GM12878 (cell line): ENCODE measurements around the gene USP26. TPM values are rescaled to one million over a fixed set of nuclear protein-coding genes. Genes with fewer than 3 reads are reported as not detected.

Source experiments
- ATAC-seq: fragments of 200-7000 bp; cut with Tn5 transposase; 3 replicates; pipeline ENCODE4 v1.9.1; 2020; ENCODE audit warnings: mild to moderate bottlenecking, moderate library complexity
- BruUV-seq: library from RNA; stranded (reverse); fragments of 400-500 nt; replicated peaks from 2 replicates; lab custom pipeline; 2021; lab: Mats Ljungman, UMichigan
- CTCF ChIA-PET: fragments of 300-600 bp; sonication (Branson Sonifier 250); formaldehyde crosslinking; extraction: SDS; loops from one replicate; lab custom pipeline; 2021; ENCODE audit warnings: inconsistent platforms; lab: Yijun Ruan, JAX
- POLR2A ChIA-PET: fragments of 350-600 bp; formaldehyde crosslinking; extraction: SDS; loops from one replicate; lab custom pipeline; 2021; ENCODE audit warnings: inconsistent platforms; lab: Charles Lee
- RAD21 ChIA-PET: fragments of 300-600 bp; sonication (Branson Sonifier 250); formaldehyde crosslinking; loops from one replicate; lab custom pipeline; 2023; ENCODE audit warnings: antibody characterized with exemption; ENCODE audit not compliant: unreplicated experiment; lab: Charles Lee
- SMC1A ChIA-PET: fragments of 300-600 bp; sonication (Branson Sonifier 250); formaldehyde crosslinking; loops from one replicate; lab custom pipeline; 2023; ENCODE audit not compliant: unreplicated experiment, uncharacterized antibody; lab: Charles Lee
- DNase-seq: peaks from one replicate; pipeline ENCODE4 v3.0.0-alpha.2; 2011; ENCODE audit warnings: low read depth, low spot score
- FAIRE-seq: peaks from 3 replicates; lab custom pipeline; 2011; peaks lifted over from hg19 to GRCh38; lab: Jason Lieb, UNC
- H2AFZ ChIP-seq: 2 replicates; pipeline ENCODE4 v1.6.0; 2011; ENCODE audit warnings: low read depth, low read length, control low read depth; ENCODE audit not compliant: control insufficient read depth
- H3K27ac ChIP-seq: 2 replicates; pipeline ENCODE4 v1.5.1; 2011; ENCODE audit warnings: control low read depth; ENCODE audit not compliant: control insufficient read depth, insufficient read depth
- H3K27me3 ChIP-seq, 2 experiments: replicated peaks in 1 of 2; 2 replicates each; pipeline versions ENCODE4 v1.6.0 to v1.6.1; 2011; ENCODE audit warnings: low read length in 1 of 2; ENCODE audit not compliant: control insufficient read depth in 2 of 2, insufficient read depth in 2 of 2
- H3K36me3 ChIP-seq, 2 experiments: 2 replicates each; pipeline ENCODE4 v1.5.1; 2011; ENCODE audit warnings: low read length in 1 of 2; ENCODE audit not compliant: control insufficient read depth in 2 of 2, insufficient read depth in 2 of 2
- H3K4me1 ChIP-seq: 2 replicates; pipeline ENCODE4 v1.6.1; 2011; ENCODE audit warnings: mild to moderate bottlenecking, low read length, moderate library complexity, mixed read lengths; ENCODE audit not compliant: control insufficient read depth, insufficient read depth
- H3K4me2 ChIP-seq: 2 replicates; pipeline ENCODE4 v1.6.0; 2011; ENCODE audit warnings: control low read depth; ENCODE audit not compliant: control insufficient read depth, insufficient read depth
- H3K4me3 ChIP-seq: fragments of 200-600 bp; sonication (generic); 2 replicates; pipeline ENCODE4 v1.5.1; 2016
- H3K79me2 ChIP-seq: 2 replicates; pipeline ENCODE4 v1.6.0; 2011; ENCODE audit warnings: low read length; ENCODE audit not compliant: control insufficient read depth, insufficient read depth
- H3K9ac ChIP-seq: 2 replicates; pipeline ENCODE4 v1.8.0; 2011; ENCODE audit warnings: low read length, control low read depth, mixed read lengths; ENCODE audit not compliant: control insufficient read depth, insufficient read depth
- H3K9me3 ChIP-seq: replicated peaks from 3 replicates; pipeline ENCODE4 v1.5.1; 2011; ENCODE audit warnings: mild to moderate bottlenecking, low read length; ENCODE audit not compliant: control insufficient read depth, insufficient read depth
- H4K20me1 ChIP-seq: 2 replicates; pipeline ENCODE4 v1.6.0; 2011; ENCODE audit not compliant: control insufficient read depth, insufficient read depth
- ASH2L ChIP-seq: fragments of 300-600, 200-600 bp; sonication (generic); IDR thresholded peaks from 2 replicates; pipeline ENCODE4 v1.6.1; 2017; ENCODE audit warnings: low read depth, mild to moderate bottlenecking, borderline replicate concordance
- BRCA1 ChIP-seq: IDR thresholded peaks from 2 replicates; pipeline ENCODE4 v1.6.1; 2011; ENCODE audit warnings: low read depth, low read length, improper control_type of control experiment
- CTCF ChIP-seq, 3 experiments: IDR thresholded peaks in 2 of 3; conservative IDR thresholded peaks in 1 of 3; 2 replicates each; pipeline ENCODE4 v1.5.1; 2011; ENCODE audit warnings: low read depth in 3 of 3, low read length in 3 of 3, mild to moderate bottlenecking in 3 of 3, control low read depth in 2 of 3, moderate library complexity in 2 of 3, inconsistent platforms in 1 of 3, mixed read lengths in 1 of 3; ENCODE audit not compliant: control insufficient read depth in 2 of 3, insufficient read depth in 1 of 3; ENCODE audit errors: extremely low read depth in 1 of 3
- ELK1 ChIP-seq: IDR thresholded peaks from 2 replicates; pipeline ENCODE4 v1.6.1; 2012; ENCODE audit warnings: low read depth, low read length, improper control_type of control experiment
- GATAD2B ChIP-seq: fragments of 450-650 bp; conservative IDR thresholded peaks from 2 replicates; pipeline ENCODE4 v1.6.1; 2017; ENCODE audit warnings: low read depth, mild to moderate bottlenecking, moderate library complexity
- KLF5 ChIP-seq: fragments of 450-650 bp; IDR thresholded peaks from 2 replicates; pipeline ENCODE4 v1.6.1; 2014; ENCODE audit warnings: mild to moderate bottlenecking; ENCODE audit not compliant: partially characterized antibody
- NKRF ChIP-seq: fragments of 450-650 bp; conservative IDR thresholded peaks from 2 replicates; pipeline ENCODE4 v1.6.1; 2017; ENCODE audit warnings: mild to moderate bottlenecking, moderate library complexity
- NR2C2 ChIP-seq: IDR thresholded peaks from 2 replicates; pipeline ENCODE4 v1.6.1; 2011; ENCODE audit warnings: borderline replicate concordance, low read depth; ENCODE audit not compliant: control insufficient read depth, insufficient read length
- POLR2AphosphoS2 ChIP-seq: IDR thresholded peaks from 2 replicates; pipeline ENCODE4 v1.6.1; 2011; ENCODE audit warnings: low read depth, mild to moderate bottlenecking, low read length, improper control_type of control experiment, moderate library complexity
- PRDM15 ChIP-seq: fragments of 450-650 bp; formaldehyde crosslinking; IDR thresholded peaks from 2 replicates; pipeline ENCODE4 v1.4.0; 2020; ENCODE audit warnings: mild to moderate bottlenecking, moderate library complexity
- SMC3 ChIP-seq: IDR thresholded peaks from 2 replicates; pipeline ENCODE4 v1.6.1; 2011; ENCODE audit warnings: low read length, improper control_type of control experiment, borderline replicate concordance
- WGBS: methylation state at CpG from one replicate; pipeline ENCODE4 v1.1.6; 2016; ENCODE audit warnings: low lambda C conversion rate; ENCODE audit not compliant: insufficient replicate concordance, insufficient coverage; ENCODE audit errors: missing lambda C conversion rate; 5-methylcytosine and 5-hydroxymethylcytosine counted together
- in situ Hi-C: fragments of 300-500 bp; cut with MboI; formaldehyde crosslinking; loops from 9 replicates; pipeline ENCODE4 v1.14.3; 2018; ENCODE audit warnings: mixed read lengths
- intact Hi-C: fragments of 100-400 bp; cut with micrococcal nuclease; formaldehyde crosslinking; loops from one replicate; pipeline ENCODE4 v1.14.2; 2022; ENCODE audit not compliant: unreplicated experiment
- polyA plus RNA-seq, 11 experiments: library from polyadenylated mRNA; depleted of rRNA in 4 of 11; unstranded in 6 of 11; stranded (reverse) in 5 of 11; fragments of >200 nt; fragmentation: Nextera tagmentation in 4 of 11; fragmentation: Illumina TruSeq in 1 of 11; extraction: Ambion mirVana in 4 of 11; extraction: Trizol in 1 of 11; gene quantifications; 1 replicate in 1 of 11; 2 replicates in 10 of 11; pipeline versions ENCODE4 v1.2.1 to v1.2.3, GENCODE V29; 2011 to 2016; ENCODE audit warnings: inconsistent platforms in 2 of 11, missing spikeins in 2 of 11, low read depth in 1 of 11
- total RNA-seq, 4 experiments: library from RNA; depleted of rRNA in 3 of 4; stranded (reverse); fragments of >200 nt in 3 of 4; fragmentation: Illumina TruSeq in 1 of 4; extraction: Trizol in 1 of 4; gene quantifications; 2 replicates each; pipeline versions ENCODE4 v1.2.1 to v1.2.3, GENCODE V29; 2013 to 2021

Gene USP26
- total and polyA plus RNA-seq, 10 of the 15 experiments (the other 5 are each of a cell fraction or from before 2014, with no cell fraction given), result not detected

GRCh38 chrX:132984058-132984650 lies 112.8 kb downstream of the USP26 start:
- FAIRE-seq, result no peak

More at GRCh38 chrX:132984058-132984650, 112.8 kb downstream of the USP26 start:
- no peaks in the 10 kb centered on the region for H4K20me1 ChIP-seq
- no peak overlapping the region for H3K27ac ChIP-seq
- H3K4me2 ChIP-seq, result no peak overlapping the region
- no peaks in the 10 kb centered on the region for H3K9me3 ChIP-seq
- TF ChIP-seq POLR2AphosphoS2, result no peak
- TF ChIP-seq ASH2L, result no peak
- TF ChIP-seq BRCA1, result no peak
- TF ChIP-seq NKRF, result no peak
- no peak for TF ChIP-seq ELK1
- no peak for TF ChIP-seq CTCF (IDR thresholded peaks at IDR 0.05 in 2 of 3, conservative IDR thresholded peaks at IDR 0.05 in 1 of 3; ENCODE audit: control insufficient read depth in 2 of 3, extremely low read depth in 1 of 3, insufficient read depth in 1 of 3, low read depth in 3 of 3, low read length in 3 of 3)
- TF ChIP-seq NR2C2, result no peak
- TF ChIP-seq GATAD2B, result no peak
- no peak for TF ChIP-seq KLF5
- TF ChIP-seq SMC3, result no peak
- no peak for TF ChIP-seq PRDM15 (CRISPR knock-in tag)
- intact Hi-C loops, result no loop called here
- H3K27me3 ChIP-seq, result no peaks in the 10 kb centered on the region; a peak in 1 of 4 replicates
- H3K4me1 ChIP-seq, result no peaks in the 10 kb centered on the region
- RAD21 ChIA-PET, result no interaction called here
- DNase-seq (no peak), ATAC-seq (no peak)
- H3K4me3 ChIP-seq, result no peak overlapping the region
- 11% methylated on average over 7 of the region's 7 CpGs for WGBS
- in situ Hi-C loops, result no loop called here
- no peaks in the 10 kb centered on the region for H3K79me2 ChIP-seq
- CTCF ChIA-PET, result no interaction called here
- no TSS peak for BruUV-seq
- POLR2A ChIA-PET, result no interaction called here
- SMC1A ChIA-PET, result no interaction called here
- H2AFZ ChIP-seq, result no peak overlapping the region
- H3K36me3 ChIP-seq, result no peaks in the 10 kb centered on the region
- H3K9ac ChIP-seq, result no peak overlapping the region
